GM12878 (cell line): Measurements from ENCODE around the gene SMKR1. TPM values are rescaled to one million over a fixed set of nuclear protein-coding genes. Genes with fewer than 3 reads are reported as not detected.

ENCODE experiments used
- ATAC-seq: fragments of 200-7000 bp; cut with Tn5 transposase; 3 replicates; pipeline ENCODE4 v1.9.1; 2020; ENCODE audit warnings: mild to moderate bottlenecking, moderate library complexity
- BruUV-seq: library from RNA; stranded (reverse); fragments of 400-500 nt; replicated peaks from 2 replicates; lab custom pipeline; 2021; lab: Mats Ljungman, UMichigan
- CTCF ChIA-PET: fragments of 300-600 bp; sonication (Branson Sonifier 250); formaldehyde crosslinking; extraction: SDS; loops from one replicate; lab custom pipeline; 2021; ENCODE audit warnings: inconsistent platforms; lab: Yijun Ruan, JAX
- POLR2A ChIA-PET: fragments of 350-600 bp; formaldehyde crosslinking; extraction: SDS; loops from one replicate; lab custom pipeline; 2021; ENCODE audit warnings: inconsistent platforms; lab: Charles Lee
- RAD21 ChIA-PET: fragments of 300-600 bp; sonication (Branson Sonifier 250); formaldehyde crosslinking; loops from one replicate; lab custom pipeline; 2023; ENCODE audit warnings: antibody characterized with exemption; ENCODE audit not compliant: unreplicated experiment; lab: Charles Lee
- SMC1A ChIA-PET: fragments of 300-600 bp; sonication (Branson Sonifier 250); formaldehyde crosslinking; loops from one replicate; lab custom pipeline; 2023; ENCODE audit not compliant: unreplicated experiment, uncharacterized antibody; lab: Charles Lee
- DNase-seq: peaks from one replicate; pipeline ENCODE4 v3.0.0-alpha.2; 2011; ENCODE audit warnings: low read depth, low spot score
- FAIRE-seq: peaks from 3 replicates; lab custom pipeline; 2011; peaks lifted over from hg19 to GRCh38; lab: Jason Lieb, UNC
- H2AFZ ChIP-seq: 2 replicates; pipeline ENCODE4 v1.6.0; 2011; ENCODE audit warnings: low read depth, low read length, control low read depth; ENCODE audit not compliant: control insufficient read depth
- H3K27ac ChIP-seq: 2 replicates; pipeline ENCODE4 v1.5.1; 2011; ENCODE audit warnings: control low read depth; ENCODE audit not compliant: control insufficient read depth, insufficient read depth
- H3K27me3 ChIP-seq, 2 experiments: replicated peaks in 1 of 2; 2 replicates each; pipeline versions ENCODE4 v1.6.0 to v1.6.1; 2011; ENCODE audit warnings: low read length in 1 of 2; ENCODE audit not compliant: control insufficient read depth in 2 of 2, insufficient read depth in 2 of 2
- H3K36me3 ChIP-seq, 2 experiments: 2 replicates each; pipeline ENCODE4 v1.5.1; 2011; ENCODE audit warnings: low read length in 1 of 2; ENCODE audit not compliant: control insufficient read depth in 2 of 2, insufficient read depth in 2 of 2
- H3K4me1 ChIP-seq: 2 replicates; pipeline ENCODE4 v1.6.1; 2011; ENCODE audit warnings: mild to moderate bottlenecking, low read length, moderate library complexity, mixed read lengths; ENCODE audit not compliant: control insufficient read depth, insufficient read depth
- H3K4me2 ChIP-seq: 2 replicates; pipeline ENCODE4 v1.6.0; 2011; ENCODE audit warnings: control low read depth; ENCODE audit not compliant: control insufficient read depth, insufficient read depth
- H3K4me3 ChIP-seq: fragments of 200-600 bp; sonication (generic); 2 replicates; pipeline ENCODE4 v1.5.1; 2016
- H3K79me2 ChIP-seq: 2 replicates; pipeline ENCODE4 v1.6.0; 2011; ENCODE audit warnings: low read length; ENCODE audit not compliant: control insufficient read depth, insufficient read depth
- H3K9ac ChIP-seq: 2 replicates; pipeline ENCODE4 v1.8.0; 2011; ENCODE audit warnings: low read length, control low read depth, mixed read lengths; ENCODE audit not compliant: control insufficient read depth, insufficient read depth
- H3K9me3 ChIP-seq: replicated peaks from 3 replicates; pipeline ENCODE4 v1.5.1; 2011; ENCODE audit warnings: mild to moderate bottlenecking, low read length; ENCODE audit not compliant: control insufficient read depth, insufficient read depth
- H4K20me1 ChIP-seq: 2 replicates; pipeline ENCODE4 v1.6.0; 2011; ENCODE audit not compliant: control insufficient read depth, insufficient read depth
- BRCA1 ChIP-seq: IDR thresholded peaks from 2 replicates; pipeline ENCODE4 v1.6.1; 2011; ENCODE audit warnings: low read depth, low read length, improper control_type of control experiment
- CHD1 ChIP-seq: IDR thresholded peaks from 2 replicates; pipeline ENCODE4 v1.6.1; 2012; ENCODE audit warnings: low read depth, low read length, improper control_type of control experiment
- CHD4 ChIP-seq: fragments of 200-600 bp; sonication (generic); IDR thresholded peaks from 2 replicates; pipeline ENCODE4 v1.6.1; 2016; ENCODE audit warnings: mild to moderate bottlenecking
- EP300 ChIP-seq, 2 experiments: fragments of 150-350 bp in 1 of 2; IDR thresholded peaks; 2 replicates each; pipeline ENCODE4 v1.6.1; 2011 to 2012; ENCODE audit warnings: low read depth in 2 of 2, low read length in 2 of 2, borderline replicate concordance in 1 of 2, improper control_type of control experiment in 1 of 2, inconsistent platforms in 1 of 2; ENCODE audit not compliant: control insufficient read depth in 1 of 2
- ETV6 ChIP-seq, 2 experiments: fragments of 450-650 bp in 1 of 2; IDR thresholded peaks in 1 of 2; conservative IDR thresholded peaks in 1 of 2; 2 replicates each; pipeline ENCODE4 v1.6.1; 2014; ENCODE audit warnings: antibody characterized with exemption in 1 of 2, borderline replicate concordance in 1 of 2, low read depth in 1 of 2, mild to moderate bottlenecking in 1 of 2, moderate library complexity in 1 of 2
- KDM1A ChIP-seq: fragments of 200-600 bp; sonication (generic); IDR thresholded peaks from 2 replicates; pipeline ENCODE4 v1.6.1; 2016; ENCODE audit warnings: borderline replicate concordance
- NKRF ChIP-seq: fragments of 450-650 bp; conservative IDR thresholded peaks from 2 replicates; pipeline ENCODE4 v1.6.1; 2017; ENCODE audit warnings: mild to moderate bottlenecking, moderate library complexity
- PAX5 ChIP-seq: IDR thresholded peaks from 2 replicates; pipeline ENCODE4 v1.6.1; 2011; ENCODE audit warnings: low read depth, low read length, borderline replicate concordance
- RB1 ChIP-seq: fragments of 450-650 bp; formaldehyde crosslinking; IDR thresholded peaks from 2 replicates; pipeline ENCODE4 v1.6.1; 2017; ENCODE audit warnings: mild to moderate bottlenecking, borderline replicate concordance
- SIN3A ChIP-seq: IDR thresholded peaks from 2 replicates; pipeline ENCODE4 v1.6.1; 2012; ENCODE audit warnings: low read depth, low read length, improper control_type of control experiment
- SMAD1 ChIP-seq: fragments of 450-650 bp; IDR thresholded peaks from 2 replicates; pipeline ENCODE4 v1.6.1; 2018; ENCODE audit warnings: mild to moderate bottlenecking, low read depth; ENCODE audit not compliant: partially characterized antibody
- SMC3 ChIP-seq: IDR thresholded peaks from 2 replicates; pipeline ENCODE4 v1.6.1; 2011; ENCODE audit warnings: low read length, improper control_type of control experiment, borderline replicate concordance
- TAF1 ChIP-seq: IDR thresholded peaks from 2 replicates; pipeline ENCODE4 v1.6.1; 2011; ENCODE audit warnings: mild to moderate bottlenecking, low read depth, low read length, borderline replicate concordance
- TCF7 ChIP-seq: IDR thresholded peaks from 2 replicates; pipeline ENCODE4 v1.6.1; 2014; ENCODE audit warnings: antibody characterized with exemption, borderline replicate concordance
- ZNF207 ChIP-seq: fragments of 450-650 bp; IDR thresholded peaks from 2 replicates; pipeline ENCODE4 v1.6.1; 2014; ENCODE audit warnings: antibody characterized with exemption, mild to moderate bottlenecking, borderline replicate concordance
- ZSCAN29 ChIP-seq: fragments of 450-650 bp; IDR thresholded peaks from 2 replicates; pipeline ENCODE4 v1.6.1; 2017; ENCODE audit warnings: mild to moderate bottlenecking, moderate library complexity
- WGBS: methylation state at CpG from one replicate; pipeline ENCODE4 v1.1.6; 2016; ENCODE audit warnings: low lambda C conversion rate; ENCODE audit not compliant: insufficient replicate concordance, insufficient coverage; ENCODE audit errors: missing lambda C conversion rate; 5-methylcytosine and 5-hydroxymethylcytosine counted together
- in situ Hi-C: fragments of 300-500 bp; cut with MboI; formaldehyde crosslinking; loops from 9 replicates; pipeline ENCODE4 v1.14.3; 2018; ENCODE audit warnings: mixed read lengths
- intact Hi-C: fragments of 100-400 bp; cut with micrococcal nuclease; formaldehyde crosslinking; loops from one replicate; pipeline ENCODE4 v1.14.2; 2022; ENCODE audit not compliant: unreplicated experiment
- polyA plus RNA-seq, 11 experiments: library from polyadenylated mRNA; depleted of rRNA in 4 of 11; unstranded in 6 of 11; stranded (reverse) in 5 of 11; fragments of >200 nt; fragmentation: Nextera tagmentation in 4 of 11; fragmentation: Illumina TruSeq in 1 of 11; extraction: Ambion mirVana in 4 of 11; extraction: Trizol in 1 of 11; gene quantifications; 1 replicate in 1 of 11; 2 replicates in 10 of 11; pipeline versions ENCODE4 v1.2.1 to v1.2.3, GENCODE V29; 2011 to 2016; ENCODE audit warnings: inconsistent platforms in 2 of 11, missing spikeins in 2 of 11, low read depth in 1 of 11
- total RNA-seq, 4 experiments: library from RNA; depleted of rRNA in 3 of 4; stranded (reverse); fragments of >200 nt in 3 of 4; fragmentation: Illumina TruSeq in 1 of 4; extraction: Trizol in 1 of 4; gene quantifications; 2 replicates each; pipeline versions ENCODE4 v1.2.1 to v1.2.3, GENCODE V29; 2013 to 2021
- TF ChIP-seq, protein P1 (sequence below): IDR thresholded peaks from 2 replicates; pipeline ENCODE4 v1.6.1; 2012; ENCODE audit warnings: low read depth, low read length, improper control_type of control experiment
- TF ChIP-seq, protein P2 (sequence below): fragments of 450-650 bp; IDR thresholded peaks from 2 replicates; pipeline ENCODE4 v1.6.1; 2017; ENCODE audit warnings: mild to moderate bottlenecking, low read depth, inconsistent platforms; ENCODE audit not compliant: poor library complexity, severe bottlenecking

The SMKR1 gene
- total and polyA plus RNA-seq, 10 of the 15 experiments (the other 5 are each of a cell fraction or from before 2014, with no cell fraction given) = 0.37 to 2.6 (median 0.83) TPM

GRCh38 chr7:129556607-129557133 is 54.3 kb downstream of the SMKR1 start:
- POLR2A ChIA-PET = no interaction called here
- intact Hi-C loops (no loop called here), in situ Hi-C loops (no loop called here)
- CTCF ChIA-PET = no interaction called here
- no peak for DNase-seq
- Histone ChIP-seq H3K27me3 (peaks cover 0 to 1% of the 10 kb centered on the region in 2 experiments; a peak in 1 of 4 replicates), H3K9ac (no peak overlapping the region), H4K20me1 (no peaks in the 10 kb centered on the region), H3K4me2 (no peak overlapping the region), H3K4me3 (no peak overlapping the region), H2AFZ (no peak overlapping the region), H3K79me2 (no peaks in the 10 kb centered on the region), H3K9me3 (no peaks in the 10 kb centered on the region), H3K27ac (no peak overlapping the region), H3K36me3 (no peaks in the 10 kb centered on the region), H3K4me1 (no peaks in the 10 kb centered on the region)
- TF ChIP-seq RB1 = no peak
- TF ChIP-seq ZNF207 = no peak
- no peak for TF ChIP-seq ETV6 (conservative IDR thresholded peaks at IDR 0.05 in 1 of 2, IDR thresholded peaks at IDR 0.05 in 1 of 2; ENCODE audit: borderline replicate concordance in 1 of 2, low read depth in 1 of 2)
- no peak for TF ChIP-seq CHD4
- TF ChIP-seq PAX5 = no peak
- no peak for TF ChIP-seq SIN3A
- TF ChIP-seq ZSCAN29 = no peak
- TF ChIP-seq EP300 (IDR thresholded peaks at IDR 0.05; ENCODE audit: borderline replicate concordance in 1 of 2, control insufficient read depth in 1 of 2, low read depth in 2 of 2, low read length in 2 of 2) = no peak
- no peak for TF ChIP-seq BRCA1
- TF ChIP-seq, protein P1, sequence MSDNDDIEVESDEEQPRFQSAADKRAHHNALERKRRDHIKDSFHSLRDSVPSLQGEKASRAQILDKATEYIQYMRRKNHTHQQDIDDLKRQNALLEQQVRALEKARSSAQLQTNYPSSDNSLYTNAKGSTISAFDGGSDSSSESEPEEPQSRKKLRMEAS = no peak
- TF ChIP-seq, protein P2, sequence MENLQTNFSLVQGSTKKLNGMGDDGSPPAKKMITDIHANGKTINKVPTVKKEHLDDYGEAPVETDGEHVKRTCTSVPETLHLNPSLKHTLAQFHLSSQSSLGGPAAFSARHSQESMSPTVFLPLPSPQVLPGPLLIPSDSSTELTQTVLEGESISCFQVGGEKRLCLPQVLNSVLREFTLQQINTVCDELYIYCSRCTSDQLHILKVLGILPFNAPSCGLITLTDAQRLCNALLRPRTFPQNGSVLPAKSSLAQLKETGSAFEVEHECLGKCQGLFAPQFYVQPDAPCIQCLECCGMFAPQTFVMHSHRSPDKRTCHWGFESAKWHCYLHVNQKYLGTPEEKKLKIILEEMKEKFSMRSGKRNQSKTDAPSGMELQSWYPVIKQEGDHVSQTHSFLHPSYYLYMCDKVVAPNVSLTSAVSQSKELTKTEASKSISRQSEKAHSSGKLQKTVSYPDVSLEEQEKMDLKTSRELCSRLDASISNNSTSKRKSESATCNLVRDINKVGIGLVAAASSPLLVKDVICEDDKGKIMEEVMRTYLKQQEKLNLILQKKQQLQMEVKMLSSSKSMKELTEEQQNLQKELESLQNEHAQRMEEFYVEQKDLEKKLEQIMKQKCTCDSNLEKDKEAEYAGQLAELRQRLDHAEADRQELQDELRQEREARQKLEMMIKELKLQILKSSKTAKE = no peak
- no peak for TF ChIP-seq CHD1
- no peak for TF ChIP-seq TCF7
- TF ChIP-seq NKRF = no peak
- no peak for TF ChIP-seq SMAD1
- no peak for TF ChIP-seq TAF1
- TF ChIP-seq SMC3 = no peak
- no peak for TF ChIP-seq KDM1A
- SMC1A ChIA-PET = no interaction called here
- WGBS = 22% methylated on average over 8 of the region's 8 CpGs
- no peak for ATAC-seq
- BruUV-seq = no TSS peak
- FAIRE-seq = no peak
- RAD21 ChIA-PET = no interaction called here
